Measurements from ENCODE around the gene PTPRT.
"Not testable (repeated sequence)": the region's sequence is repeated elsewhere in the genome, so short reads cannot be mapped to it uniquely, and the experiment has no call there.

PTPRT gene

DNA sequence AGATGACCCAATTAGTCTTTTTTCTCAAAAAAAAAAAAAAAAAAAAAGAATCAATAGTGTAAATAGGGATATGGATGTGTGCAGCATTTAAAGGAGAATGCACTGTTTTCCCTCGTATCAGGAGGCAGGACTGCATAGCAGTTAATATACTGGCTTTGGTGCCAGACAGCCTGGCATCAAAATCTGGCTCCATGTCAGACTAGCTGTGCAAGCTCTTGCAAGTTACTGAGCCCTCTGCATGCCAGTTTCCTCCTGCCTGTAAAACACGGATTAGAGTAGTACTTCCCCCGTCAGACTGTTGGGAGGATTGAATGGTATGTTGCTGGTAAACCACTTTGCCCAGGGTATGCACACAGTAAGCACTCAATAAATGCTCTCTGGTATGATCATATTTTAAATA lies 977.3 kb downstream of the PTPRT start:
- no peak for DNase-seq
- Histone ChIP-seq H3K4me3 (ENCODE audit: low read depth, low read length) (no peak overlapping the region), H3K9me3 (no peaks in the 10 kb centered on the region), H3K36me3 (no peaks in the 10 kb centered on the region), H3K27me3 (no peaks in the 10 kb centered on the region), H3K4me1 (no peaks in the 10 kb centered on the region)
- TF ChIP-seq, protein P1, sequence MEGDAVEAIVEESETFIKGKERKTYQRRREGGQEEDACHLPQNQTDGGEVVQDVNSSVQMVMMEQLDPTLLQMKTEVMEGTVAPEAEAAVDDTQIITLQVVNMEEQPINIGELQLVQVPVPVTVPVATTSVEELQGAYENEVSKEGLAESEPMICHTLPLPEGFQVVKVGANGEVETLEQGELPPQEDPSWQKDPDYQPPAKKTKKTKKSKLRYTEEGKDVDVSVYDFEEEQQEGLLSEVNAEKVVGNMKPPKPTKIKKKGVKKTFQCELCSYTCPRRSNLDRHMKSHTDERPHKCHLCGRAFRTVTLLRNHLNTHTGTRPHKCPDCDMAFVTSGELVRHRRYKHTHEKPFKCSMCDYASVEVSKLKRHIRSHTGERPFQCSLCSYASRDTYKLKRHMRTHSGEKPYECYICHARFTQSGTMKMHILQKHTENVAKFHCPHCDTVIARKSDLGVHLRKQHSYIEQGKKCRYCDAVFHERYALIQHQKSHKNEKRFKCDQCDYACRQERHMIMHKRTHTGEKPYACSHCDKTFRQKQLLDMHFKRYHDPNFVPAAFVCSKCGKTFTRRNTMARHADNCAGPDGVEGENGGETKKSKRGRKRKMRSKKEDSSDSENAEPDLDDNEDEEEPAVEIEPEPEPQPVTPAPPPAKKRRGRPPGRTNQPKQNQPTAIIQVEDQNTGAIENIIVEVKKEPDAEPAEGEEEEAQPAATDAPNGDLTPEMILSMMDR (IDR thresholded peaks at IDR 0.05; ENCODE audit: low read depth, low read length): no peak

DNA sequence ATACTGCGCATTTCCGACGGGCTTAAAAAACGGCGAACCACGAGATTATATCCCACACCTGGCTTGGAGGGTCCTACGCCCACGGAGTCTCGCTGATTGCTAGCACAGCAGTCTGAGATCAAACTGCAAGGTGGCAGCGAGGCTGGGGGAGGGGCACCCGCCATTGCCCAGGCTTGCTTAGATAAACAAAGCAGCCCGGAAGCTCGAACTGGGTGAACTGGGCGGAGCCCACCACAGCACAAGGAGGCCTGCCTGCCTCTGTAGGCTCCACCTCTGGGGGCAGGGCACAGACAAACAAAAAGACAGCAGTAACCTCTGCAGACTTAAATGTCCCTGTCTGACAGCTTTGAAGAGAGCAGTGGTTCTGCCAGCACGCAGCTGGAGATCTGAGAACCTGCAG lies 983.1 kb downstream of the PTPRT start:
- DNase-seq: peak; percentile 10
- not testable (repeated sequence) for H3K36me3 ChIP-seq

DNA sequence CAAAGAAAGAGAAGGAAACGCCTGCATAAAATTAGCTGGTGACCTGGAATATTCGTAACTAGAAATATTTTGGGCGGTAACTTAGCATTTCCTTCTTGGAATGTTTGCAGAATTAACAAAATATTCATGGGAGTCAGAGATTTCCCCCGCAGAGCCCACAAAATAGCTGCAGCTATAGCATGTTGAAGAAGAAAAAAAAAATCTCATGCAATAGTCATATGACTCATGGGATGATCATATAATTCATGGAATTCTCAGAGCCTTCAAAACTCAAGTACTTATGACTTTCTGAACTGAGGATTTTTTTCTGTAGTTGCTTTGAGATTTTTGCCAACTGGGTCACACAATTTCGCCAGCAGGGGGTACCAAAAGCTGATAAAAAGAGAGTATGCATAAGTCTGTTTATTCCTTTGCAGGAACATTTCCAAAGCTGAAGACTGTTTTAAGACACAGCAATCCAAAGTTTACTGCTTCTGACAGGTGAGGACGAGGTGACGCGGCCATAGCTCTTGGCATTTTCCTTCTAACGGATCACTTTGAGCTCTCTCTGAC lies 985.5 kb downstream of the PTPRT start:
- Histone ChIP-seq H3K36me3 (no peaks in the 10 kb centered on the region), H3K4me3 (ENCODE audit: low read depth, low read length) (no peak overlapping the region), H3K4me1 (no peaks in the 10 kb centered on the region), H3K9me3 (no peaks in the 10 kb centered on the region), H3K27me3 (no peaks in the 10 kb centered on the region; the same call in none of the 2 replicates)
- DNase-seq: no peak
- TF ChIP-seq, protein P1 (IDR thresholded peaks at IDR 0.05; ENCODE audit: low read depth, low read length): peak; percentile 40

More for the DNA sequence above, 983.1 kb downstream of the PTPRT start:
- H3K27me3 ChIP-seq; H3K4me1 ChIP-seq; H3K4me3 ChIP-seq (ENCODE audit: low read depth, low read length); H3K9me3 ChIP-seq: not testable (repeated sequence)

GRCh38 chr20:42197599-42197998 lies 992.1 kb downstream of the PTPRT start:
- H3K4me1 ChIP-seq: no peaks in the 10 kb centered on the region
- H3K27me3 ChIP-seq: peaks cover 2% of the 10 kb centered on the region; the same call in 1 of the 2 replicates
- no peak for DNase-seq
- H3K9me3 ChIP-seq: no peaks in the 10 kb centered on the region
- no peaks in the 10 kb centered on the region for H3K36me3 ChIP-seq
- H3K4me3 ChIP-seq (ENCODE audit: low read depth, low read length): no peak overlapping the region
- TF ChIP-seq, protein P1 (IDR thresholded peaks at IDR 0.05; ENCODE audit: low read depth, low read length): no peak

GRCh38 chr20:42193119-42193518 lies 996.6 kb downstream of the PTPRT start:
- no peak overlapping the region for H3K4me3 ChIP-seq (ENCODE audit: low read depth, low read length)

GRCh38 chr20:42192321-42192720 lies 997.4 kb downstream of the PTPRT start:
- TF ChIP-seq, protein P1 (IDR thresholded peaks at IDR 0.05; ENCODE audit: low read depth, low read length): no peak
- H3K36me3 ChIP-seq: no peaks in the 10 kb centered on the region
- no peak overlapping the region for H3K4me3 ChIP-seq (ENCODE audit: low read depth, low read length)
- H3K4me1 ChIP-seq: no peaks in the 10 kb centered on the region; the same call in 1 of the 2 replicates
- no peaks in the 10 kb centered on the region for H3K27me3 ChIP-seq
- no peaks in the 10 kb centered on the region for H3K9me3 ChIP-seq
- DNase-seq: no peak

More at GRCh38 chr20:42193119-42193518, 996.6 kb downstream of the PTPRT start:
- H3K9me3 ChIP-seq: no peaks in the 10 kb centered on the region
- H3K4me1 ChIP-seq: no peaks in the 10 kb centered on the region; the same call in 1 of the 2 replicates
- no peaks in the 10 kb centered on the region for H3K36me3 ChIP-seq
- 0 out of 2 replicates have a peak, but pooled peaks cover 2% of the 10 kb centered on the region for H3K27me3 ChIP-seq
- no peak for DNase-seq
- TF ChIP-seq, protein P1 (IDR thresholded peaks at IDR 0.05; ENCODE audit: low read depth, low read length): no peak
